ENCODE results near the gene MYLK. TPM values are rescaled to one million over a fixed set of nuclear protein-coding genes. Genes with fewer than 3 reads are reported as not detected.

Gene MYLK
- total and polyA plus RNA-seq, 2 donors (not counting 1 experiment from before 2014, with no cell fraction given) = 0.51 TPM; not detected in 1

DNA sequence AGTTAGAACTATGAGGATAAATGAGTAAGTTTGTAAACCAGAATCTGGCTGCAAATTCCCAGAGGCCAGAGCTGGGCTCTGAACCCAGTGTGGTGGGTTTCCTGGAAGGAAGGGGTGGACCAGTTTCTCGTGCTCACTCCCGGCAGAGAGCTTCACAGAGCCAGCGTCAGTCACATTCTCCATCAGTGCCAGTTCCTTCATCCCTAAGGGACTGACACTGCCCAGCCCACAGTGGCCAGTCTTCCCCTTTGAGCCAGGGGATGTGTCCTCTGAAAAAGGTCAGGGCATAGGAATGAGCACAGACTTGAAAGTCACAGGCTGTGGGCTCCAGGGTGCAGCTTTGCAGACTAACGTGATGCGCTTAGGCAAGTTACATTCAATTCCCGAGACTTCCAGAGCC is 163.5 kb downstream of the MYLK start:
- H3K27ac Mint-ChIP-seq = no peak overlapping the region
- TF ChIP-seq EZH2 (IDR thresholded peaks at IDR 0.05; ENCODE audit: borderline replicate concordance, insufficient read depth, low read depth, low read length, poor library complexity, severe bottlenecking) = no peak
- TF ChIP-seq, protein P1, sequence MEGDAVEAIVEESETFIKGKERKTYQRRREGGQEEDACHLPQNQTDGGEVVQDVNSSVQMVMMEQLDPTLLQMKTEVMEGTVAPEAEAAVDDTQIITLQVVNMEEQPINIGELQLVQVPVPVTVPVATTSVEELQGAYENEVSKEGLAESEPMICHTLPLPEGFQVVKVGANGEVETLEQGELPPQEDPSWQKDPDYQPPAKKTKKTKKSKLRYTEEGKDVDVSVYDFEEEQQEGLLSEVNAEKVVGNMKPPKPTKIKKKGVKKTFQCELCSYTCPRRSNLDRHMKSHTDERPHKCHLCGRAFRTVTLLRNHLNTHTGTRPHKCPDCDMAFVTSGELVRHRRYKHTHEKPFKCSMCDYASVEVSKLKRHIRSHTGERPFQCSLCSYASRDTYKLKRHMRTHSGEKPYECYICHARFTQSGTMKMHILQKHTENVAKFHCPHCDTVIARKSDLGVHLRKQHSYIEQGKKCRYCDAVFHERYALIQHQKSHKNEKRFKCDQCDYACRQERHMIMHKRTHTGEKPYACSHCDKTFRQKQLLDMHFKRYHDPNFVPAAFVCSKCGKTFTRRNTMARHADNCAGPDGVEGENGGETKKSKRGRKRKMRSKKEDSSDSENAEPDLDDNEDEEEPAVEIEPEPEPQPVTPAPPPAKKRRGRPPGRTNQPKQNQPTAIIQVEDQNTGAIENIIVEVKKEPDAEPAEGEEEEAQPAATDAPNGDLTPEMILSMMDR (IDR thresholded peaks at IDR 0.05) = no peak

DNA sequence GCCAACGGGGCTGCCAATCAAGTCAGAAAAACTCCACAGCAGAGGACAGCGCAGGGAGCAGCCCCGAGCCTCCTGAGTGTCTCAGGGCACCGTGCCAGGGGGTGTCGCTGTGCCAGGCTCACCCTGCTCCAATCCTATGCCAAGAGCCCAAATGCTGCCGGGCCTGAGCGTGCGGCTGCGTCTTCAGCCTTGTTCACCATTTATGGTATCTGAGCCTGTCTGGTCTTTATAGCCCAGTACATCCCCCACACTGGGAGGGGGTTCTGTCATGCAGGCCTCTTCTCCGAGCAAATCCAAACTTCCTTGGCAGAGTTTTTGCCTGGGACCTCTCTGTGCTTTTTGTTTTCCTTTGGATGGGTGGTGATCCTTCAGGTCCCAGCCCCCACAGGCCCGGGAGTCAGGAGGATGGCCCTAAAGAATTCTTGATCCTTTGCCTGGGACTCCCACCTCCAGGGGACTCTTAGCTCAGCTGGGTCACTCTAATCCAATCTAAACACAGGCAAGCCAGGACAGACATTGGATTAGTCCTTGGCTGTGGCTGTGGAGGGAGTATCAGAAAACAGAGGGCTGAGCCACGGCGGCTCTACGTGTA is 164.2 kb downstream of the MYLK start:
- Mint-ChIP-seq H3K27ac (no peak overlapping the region), H3K4me1 (no peaks in the 10 kb centered on the region), H3K4me3 (no peak overlapping the region), H3K27me3 (peaks cover 9% of the 10 kb centered on the region), H3K9me3 (ENCODE audit: insufficient read depth) (no peaks in the 10 kb centered on the region)
- POLR2A ChIA-PET = no interaction called here
- Histone ChIP-seq H3K27ac (ENCODE audit: low read length in 2 of 2) (no peak overlapping the region), H3K9me3 (ENCODE audit: control extremely low read depth in 1 of 3, control insufficient read depth in 2 of 3, insufficient read depth in 1 of 3, low read length in 2 of 3) (no peaks in the 10 kb centered on the region), H3K9ac (ENCODE audit: low read length) (no peak overlapping the region), H2AFZ (ENCODE audit: insufficient read depth, low read depth, low read length, poor library complexity, severe bottlenecking) (no peak overlapping the region), H3K4me2 (replicated peaks; ENCODE audit: low read depth, low read length, poor library complexity, severe bottlenecking) (no peak overlapping the region), H3K79me2 (ENCODE audit: control insufficient read depth, insufficient read depth, low read length) (no peaks in the 10 kb centered on the region), H3K27me3 (replicated peaks in 1 of 4; ENCODE audit: control extremely low read depth in 1 of 4, control insufficient read depth in 3 of 4, insufficient read depth in 4 of 4, low read length in 3 of 4) (no peaks in the 10 kb centered on the region), H3K4me3 (ENCODE audit: control extremely low read depth in 1 of 5, extremely low read depth in 1 of 5, insufficient read depth in 1 of 5, low read depth in 2 of 5, low read length in 4 of 5) (no peak overlapping the region), H3K4me1 (ENCODE audit: control insufficient read depth in 2 of 2, insufficient read depth in 2 of 2, low read length in 2 of 2) (peaks cover 0 to 4% of the 10 kb centered on the region in 2 donors), H4K20me1 (ENCODE audit: control insufficient read depth, insufficient read depth, low read length, poor library complexity, severe bottlenecking) (no peaks in the 10 kb centered on the region), H3K36me3 (replicated peaks in 1 of 2; ENCODE audit: control extremely low read depth in 1 of 2, control insufficient read depth in 1 of 2, extremely low read depth in 1 of 2, insufficient read depth in 2 of 2, low read length in 1 of 2) (no peaks in the 10 kb centered on the region)
- 96% methylated on average over 12 of the region's 14 CpGs for WGBS (ENCODE audit: insufficient coverage)
- no peak for TF ChIP-seq EZH2 (IDR thresholded peaks at IDR 0.05; ENCODE audit: borderline replicate concordance, insufficient read depth, low read depth, low read length, poor library complexity, severe bottlenecking)
- TF ChIP-seq, protein P1 (IDR thresholded peaks at IDR 0.05) = no peak
- DNase-seq (no peak), ATAC-seq (ENCODE audit: low read depth) (no peak)
- CTCF ChIA-PET = interaction anchor here (0.8 to 1.3 kb wide), 4 partner anchors 18 to 78 kb away, joined by 3 to 12 read pairs (median 4); no protein-coding TSS in a partner anchor
- intact Hi-C loops (cut with micrococcal nuclease) = loop anchor here (1.0 kb wide), 1 partner anchor 68 kb away; no protein-coding TSS in a partner anchor

More for the DNA sequence above, 163.5 kb downstream of the MYLK start:
- no peaks in the 10 kb centered on the region for H4K20me1 ChIP-seq (ENCODE audit: control insufficient read depth, insufficient read depth, low read length, poor library complexity, severe bottlenecking)
- no peak overlapping the region for H3K4me2 ChIP-seq (replicated peaks; ENCODE audit: low read depth, low read length, poor library complexity, severe bottlenecking)
- H3K9ac ChIP-seq (ENCODE audit: low read length) = no peak overlapping the region
- H3K9me3 ChIP-seq (ENCODE audit: control extremely low read depth in 1 of 3, control insufficient read depth in 2 of 3, insufficient read depth in 1 of 3, low read length in 2 of 3) = no peaks in the 10 kb centered on the region
- ChIA-PET CTCF (interaction anchor here (0.8 to 1.2 kb wide), 3 partner anchors 18 to 78 kb away, joined by 3 to 12 read pairs (median 3); no protein-coding TSS in a partner anchor), POLR2A (no interaction called here)
- H3K4me1 Mint-ChIP-seq = no peaks in the 10 kb centered on the region
- WGBS (ENCODE audit: insufficient coverage) = 79% methylated on average over 5 of the region's 6 CpGs
- H3K4me3 ChIP-seq (ENCODE audit: control extremely low read depth in 1 of 5, extremely low read depth in 1 of 5, insufficient read depth in 1 of 5, low read depth in 2 of 5, low read length in 4 of 5) = no peak overlapping the region
- H3K4me1 ChIP-seq (ENCODE audit: control insufficient read depth in 2 of 2, insufficient read depth in 2 of 2, low read length in 2 of 2) = peaks cover 0 to 4% of the 10 kb centered on the region in 2 donors
- no peak overlapping the region for H3K4me3 Mint-ChIP-seq
- no peaks in the 10 kb centered on the region for H3K27me3 ChIP-seq (replicated peaks in 1 of 4; ENCODE audit: control extremely low read depth in 1 of 4, control insufficient read depth in 3 of 4, insufficient read depth in 4 of 4, low read length in 3 of 4)
- intact Hi-C loops (cut with micrococcal nuclease) = no loop called here
- DNase-seq (no peak), ATAC-seq (ENCODE audit: low read depth) (no peak)
- H3K36me3 ChIP-seq (replicated peaks in 1 of 2; ENCODE audit: control extremely low read depth in 1 of 2, control insufficient read depth in 1 of 2, extremely low read depth in 1 of 2, insufficient read depth in 2 of 2, low read length in 1 of 2) = no peaks in the 10 kb centered on the region
- H3K27ac ChIP-seq (ENCODE audit: low read length in 2 of 2) = no peak overlapping the region
- peaks cover 9% of the 10 kb centered on the region for H3K27me3 Mint-ChIP-seq
- H2AFZ ChIP-seq (ENCODE audit: insufficient read depth, low read depth, low read length, poor library complexity, severe bottlenecking) = no peak overlapping the region
- no peaks in the 10 kb centered on the region for H3K79me2 ChIP-seq (ENCODE audit: control insufficient read depth, insufficient read depth, low read length)
- H3K9me3 Mint-ChIP-seq (ENCODE audit: insufficient read depth) = no peaks in the 10 kb centered on the region

Data from B cell (primary cell).